Body of pancreas (tissue), 4 donors: ENCODE results near the gene CCDC85A.

Experiments used
- CTCF ChIP-seq, 7 experiments: fragments of 450-650 bp in 4 of 7; fragments of 200-600 bp in 3 of 7; sonication (generic) in 3 of 7; IDR thresholded peaks; one replicate each; pipeline ENCODE4 v1.5.1; 2016 to 2019; ENCODE audit warnings: antibody characterized with exemption in 7 of 7
- POLR2A ChIP-seq, 3 donors: fragments of 450-650 bp; IDR thresholded peaks; one replicate each; pipeline ENCODE4 v1.6.1; 2016; ENCODE audit warnings: antibody characterized with exemption in 3 of 3, mild to moderate bottlenecking in 2 of 3

- TF ChIP-seq CTCF (IDR thresholded peaks at IDR 0.05) (no peak), POLR2A (IDR thresholded peaks at IDR 0.05) (no peak)
These were observed 14.0 kb downstream of the CCDC85A start for GRCh38 chr2:56197816-56198215.
